Endodermal cell (in vitro differentiated cells): ENCODE results near the gene DNMBP. TPM values are rescaled to one million over a fixed set of nuclear protein-coding genes. Genes with fewer than 3 reads are reported as not detected.
"Not testable (repeated sequence)": the region's sequence is repeated elsewhere in the genome, so short reads cannot be mapped to it uniquely, and the experiment has no call there.

ENCODE experiments used
- DNase-seq: peaks from one replicate; pipeline ENCODE4 v3.0.0-alpha.2; 2017
- H3K27ac ChIP-seq: 2 replicates; pipeline ENCODE4 v1.5.1; 2013; ENCODE audit warnings: mild to moderate bottlenecking, low read depth, low read length, moderate library complexity
- H3K27me3 ChIP-seq: 2 replicates; pipeline ENCODE4 v1.6.1; 2013; ENCODE audit warnings: mild to moderate bottlenecking, low read length, moderate library complexity; ENCODE audit not compliant: insufficient read depth, control insufficient read depth, poor library complexity, severe bottlenecking
- H3K36me3 ChIP-seq: 2 replicates; pipeline ENCODE4 v1.7.0; 2013; ENCODE audit warnings: mild to moderate bottlenecking, low read length, moderate library complexity; ENCODE audit not compliant: control insufficient read depth, insufficient read depth
- H3K4me1 ChIP-seq: one replicate; pipeline ENCODE4 v1.7.0; 2013; ENCODE audit warnings: low read length; ENCODE audit not compliant: control insufficient read depth, insufficient read depth
- H3K4me3 ChIP-seq: 2 replicates; pipeline ENCODE4 v1.5.1; 2013; ENCODE audit warnings: mild to moderate bottlenecking, low read length, moderate library complexity
- H3K9ac ChIP-seq: 2 replicates; pipeline ENCODE4 v1.6.1; 2013; ENCODE audit warnings: mild to moderate bottlenecking, low read length, moderate library complexity; ENCODE audit not compliant: poor library complexity, severe bottlenecking; ENCODE audit errors: extremely low read depth
- H3K9me3 ChIP-seq: 2 replicates; pipeline ENCODE4 v1.6.1; 2013; ENCODE audit warnings: mild to moderate bottlenecking, low read length, moderate library complexity; ENCODE audit not compliant: control insufficient read depth
- H3K27ac Mint-ChIP-seq: 2 replicates; pipeline ENCODE4 v1.8.0; 2020; ENCODE audit warnings: mixed read lengths
- H3K27me3 Mint-ChIP-seq: 2 replicates; pipeline ENCODE4 v1.8.0; 2021; ENCODE audit warnings: mild to moderate bottlenecking, mixed read lengths; ENCODE audit not compliant: insufficient read depth
- H3K36me3 Mint-ChIP-seq: 2 replicates; pipeline ENCODE4 v1.8.0; 2020; ENCODE audit warnings: low read depth, mixed read lengths
- H3K4me1 Mint-ChIP-seq: 2 replicates; pipeline ENCODE4 v1.8.0; 2020; ENCODE audit warnings: mixed read lengths
- H3K4me3 Mint-ChIP-seq: 2 replicates; pipeline ENCODE4 v1.8.0; 2020; ENCODE audit warnings: mild to moderate bottlenecking, moderate library complexity, mixed read lengths
- H3K9me3 Mint-ChIP-seq: 2 replicates; pipeline ENCODE4 v1.8.0; 2020; ENCODE audit warnings: mild to moderate bottlenecking, mixed read lengths
- CTCF ChIP-seq: fragments of 200-600 bp; sonication (generic); conservative IDR thresholded peaks from 2 replicates; pipeline ENCODE4 v1.5.0; 2021; ENCODE audit warnings: antibody characterized with exemption, mild to moderate bottlenecking
- WGBS, 2 experiments: methylation state at CpG; one replicate each; pipeline versions ENCODE4 v1.1.5 to v1.1.7; 2013; ENCODE audit warnings: missing lambda C conversion rate in 2 of 2, mixed read lengths in 1 of 2; ENCODE audit not compliant: insufficient coverage in 1 of 2, insufficient read length in 1 of 2; 5-methylcytosine and 5-hydroxymethylcytosine counted together
- total RNA-seq, 2 donors: library from RNA; stranded (reverse); fragmentation: NEBNext Ultra II Directional in 1 of 2; extraction: Animal tissue kit (Norgen Biotek cat#: 25700) in 1 of 2; gene quantifications; 2 replicates in 1 of 2; 3 replicates in 1 of 2; pipeline ENCODE4 v1.2.1, GENCODE V29; 2021

DNMBP gene
- total RNA-seq, 2 donors from 2014 or later: 45.4 to 85.4 TPM

- Histone ChIP-seq H3K4me3 (no peak overlapping the region), H3K4me1 (peaks cover 4% of the 10 kb centered on the region), H3K9ac (no peak overlapping the region), H3K27ac (no peak overlapping the region), H3K9me3 (peaks cover 20% of the 10 kb centered on the region), H3K27me3 (no peaks in the 10 kb centered on the region), H3K36me3 (peaks cover 34% of the 10 kb centered on the region)
- peaks cover 5% of the 10 kb centered on the region for H3K27me3 Mint-ChIP-seq
- 76 to 84% methylated on average over 5 to 7 of the region's 7 CpGs for WGBS, 2 experiments
- H3K4me3 Mint-ChIP-seq: no peak overlapping the region
- no peak overlapping the region for H3K27ac Mint-ChIP-seq
- DNase-seq: no peak
- no peak for TF ChIP-seq CTCF
- H3K36me3 Mint-ChIP-seq: peaks cover 56% of the 10 kb centered on the region
- H3K4me1 Mint-ChIP-seq: peaks cover 23% of the 10 kb centered on the region
- peaks cover 24% of the 10 kb centered on the region for H3K9me3 Mint-ChIP-seq
Observed at GRCh38 chr10:99941942-99942820, 67.6 kb downstream of the DNMBP start.

GRCh38 chr10:99938563-99938962, 71.2 kb downstream of the DNMBP start:
- peaks cover 24% of the 10 kb centered on the region for H3K9me3 Mint-ChIP-seq
- Histone ChIP-seq H3K36me3 (peaks cover 26% of the 10 kb centered on the region), H3K4me3 (peak overlapping the region; percentile 59), H3K9me3 (peaks cover 20% of the 10 kb centered on the region), H3K27ac (no peak overlapping the region), H3K9ac (no peak overlapping the region), H3K4me1 (peaks cover 4% of the 10 kb centered on the region), H3K27me3 (no peaks in the 10 kb centered on the region)
- peaks cover 48% of the 10 kb centered on the region for H3K36me3 Mint-ChIP-seq
- H3K4me3 Mint-ChIP-seq: no peak overlapping the region
- no peak for TF ChIP-seq CTCF
- H3K4me1 Mint-ChIP-seq: peaks cover 14% of the 10 kb centered on the region
- DNase-seq: no peak
- peaks cover 5% of the 10 kb centered on the region for H3K27me3 Mint-ChIP-seq
- 60 to 66% methylated on average over 1 to 2 of the region's 3 CpGs for WGBS, 2 experiments
- H3K27ac Mint-ChIP-seq: no peak overlapping the region

GRCh38 chr10:99937630-99938029, 72.1 kb downstream of the DNMBP start:
- no peak overlapping the region for H3K4me3 ChIP-seq
- peaks cover 20% of the 10 kb centered on the region for H3K9me3 ChIP-seq
- Mint-ChIP-seq H3K27ac (no peak overlapping the region), H3K4me3 (no peak overlapping the region), H3K9me3 (peaks cover 24% of the 10 kb centered on the region), H3K27me3 (peaks cover 5% of the 10 kb centered on the region), H3K4me1 (peaks cover 14% of the 10 kb centered on the region), H3K36me3 (peaks cover 42% of the 10 kb centered on the region)
- H3K9ac ChIP-seq: no peak overlapping the region
- H3K27ac ChIP-seq: no peak overlapping the region
- no peak for TF ChIP-seq CTCF
- peaks cover 23% of the 10 kb centered on the region for H3K36me3 ChIP-seq
- no peaks in the 10 kb centered on the region for H3K27me3 ChIP-seq
- no peak for DNase-seq
- WGBS, 2 experiments: 89 to 96% methylated on average over 1 to 3 of the region's 3 CpGs
- peaks cover 4% of the 10 kb centered on the region for H3K4me1 ChIP-seq

GRCh38 chr10:99932203-99932957, 77.4 kb downstream of the DNMBP start:
- H3K9me3 ChIP-seq, H3K27me3 Mint-ChIP-seq, H3K36me3 ChIP-seq, DNase-seq, H3K36me3 Mint-ChIP-seq, H3K9me3 Mint-ChIP-seq, H3K9ac ChIP-seq, H3K27ac Mint-ChIP-seq, H3K27ac ChIP-seq, H3K4me3 Mint-ChIP-seq, H3K4me3 ChIP-seq, H3K27me3 ChIP-seq: not testable (repeated sequence)
- H3K4me1 Mint-ChIP-seq: peaks cover 41% of the 10 kb centered on the region
- H3K4me1 ChIP-seq: peaks cover 12% of the 10 kb centered on the region
- 86% methylated on average over 2 of the region's 7 CpGs; no CpG with 5 or more reads in 1 of the 2 experiments for WGBS, 2 experiments
